Suprapubic skin (tissue), 3 donors: ENCODE data around the gene ERAS.

Experiments
- CTCF ChIP-seq, 2 donors: fragments of 200-600 bp in 1 of 2; fragments of 450-650 bp in 1 of 2; sonication (generic) in 1 of 2; IDR thresholded peaks; one replicate each; pipeline ENCODE4 v1.5.1; 2016 to 2019; ENCODE audit warnings: antibody characterized with exemption in 2 of 2, mild to moderate bottlenecking in 1 of 2, moderate library complexity in 1 of 2
- POLR2A ChIP-seq, 2 donors: fragments of 450-650 bp; IDR thresholded peaks; one replicate each; pipeline ENCODE4 v1.6.1; 2017; ENCODE audit warnings: antibody characterized with exemption in 2 of 2, mild to moderate bottlenecking in 2 of 2, moderate library complexity in 2 of 2

GRCh38 chrX:48835524-48836329 is 9.4 kb downstream of the ERAS start, which contains the start of gene PCSK1N:
- TF ChIP-seq POLR2A (IDR thresholded peaks at IDR 0.05) (no peak), CTCF (IDR thresholded peaks at IDR 0.05) (no peak)
